ENCODE data around the gene KCNQ1. TPM values are rescaled to one million over a fixed set of nuclear protein-coding genes. Genes with fewer than 3 reads are reported as not detected.

KCNQ1 gene
- total RNA-seq, 2 donors from 2014 or later, result 38.9 to 46.1 TPM

GRCh38 chr11:2725368-2726300 lies 280.8 kb downstream of the KCNQ1 start:
- intact Hi-C loops (cut with DNase I), result no loop called here
- ATAC-seq, result peak; percentile 20
- Histone ChIP-seq H3K4me3 (no peak overlapping the region), H3K4me1 (peaks cover 56% of the 10 kb centered on the region), H3K9me3 (no peaks in the 10 kb centered on the region), H3K27ac (peak overlapping the region in 3 of 4 donors; percentile 80 to 87 (median 87)), H3K27me3 (no peaks in the 10 kb centered on the region), H3K36me3 (replicated peaks in 1 of 2; ENCODE audit: insufficient read depth in 1 of 2, low read depth in 2 of 2) (no peaks in the 10 kb centered on the region)
- TF ChIP-seq CTCF (IDR thresholded peaks at IDR 0.05) (no peak), POLR2A (IDR thresholded peaks at IDR 0.05) (no peak)
- 69 to 73% methylated on average over 17 to 26 of the region's 27 CpGs for WGBS, 2 donors
- DNase-seq, result peak in 2 of 4 donors; percentile 42 to 50

GRCh38 chr11:2726964-2727363 lies 282.2 kb downstream of the KCNQ1 start:
- Histone ChIP-seq H3K4me3 (no peak overlapping the region), H3K27me3 (no peaks in the 10 kb centered on the region), H3K4me1 (peaks cover 67% of the 10 kb centered on the region), H3K36me3 (replicated peaks in 1 of 2; ENCODE audit: insufficient read depth in 1 of 2, low read depth in 2 of 2) (no peaks in the 10 kb centered on the region), H3K27ac (peak overlapping the region; percentile 39 to 87 (median 84)), H3K9me3 (no peaks in the 10 kb centered on the region)
- DNase-seq, result no peak
- intact Hi-C loops (cut with DNase I), result no loop called here
- WGBS, 2 donors, result 80 to 89% methylated on average over 1 to 4 of the region's 4 CpGs
- no peak for TF ChIP-seq POLR2A (IDR thresholded peaks at IDR 0.05)
- no peak for TF ChIP-seq CTCF (IDR thresholded peaks at IDR 0.05)
- ATAC-seq, result no peak

DNA sequence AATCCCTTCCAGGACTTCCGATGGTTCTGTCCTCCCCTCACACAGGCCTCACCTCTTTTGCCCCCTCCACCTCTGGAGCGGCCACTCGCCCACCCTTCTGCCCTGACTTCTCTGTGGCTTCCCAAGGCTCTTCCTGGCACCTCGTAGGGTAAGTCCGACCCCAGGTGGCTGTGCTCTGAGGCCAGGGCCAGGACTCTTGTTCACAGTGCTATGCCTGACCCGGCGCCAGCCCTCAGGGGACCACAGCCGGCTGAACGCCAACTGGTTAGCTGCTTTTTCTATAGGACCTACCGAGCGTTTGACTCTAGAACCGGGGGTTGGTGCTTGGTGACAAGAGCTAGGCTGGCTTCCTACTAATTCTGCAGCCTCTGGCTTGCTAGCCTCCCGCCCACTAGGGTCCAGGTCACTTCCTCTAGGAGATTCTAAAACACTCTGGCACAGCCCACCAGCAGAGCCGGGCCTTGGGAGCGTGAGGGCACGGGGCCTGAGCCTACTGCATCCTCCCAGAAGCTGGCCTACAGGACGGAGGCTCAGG lies 283.4 kb downstream of the KCNQ1 start:
- H3K36me3 ChIP-seq (replicated peaks in 1 of 2; ENCODE audit: insufficient read depth in 1 of 2, low read depth in 2 of 2), result no peaks in the 10 kb centered on the region
- ATAC-seq (peak; percentile 8), DNase-seq (peak in 1 of 4 donors; percentile 17)
- no peak for TF ChIP-seq POLR2A (IDR thresholded peaks at IDR 0.05)
- TF ChIP-seq CTCF (IDR thresholded peaks at IDR 0.05), result no peak
- H3K27ac ChIP-seq, result peak overlapping the region; percentile 54 to 87 (median 84)
- 48 to 62% methylated on average over 11 to 17 of the region's 17 CpGs for WGBS, 2 donors
- no peak overlapping the region for H3K4me3 ChIP-seq
- no peaks in the 10 kb centered on the region for H3K27me3 ChIP-seq
- H3K4me1 ChIP-seq, result peaks cover 67% of the 10 kb centered on the region
- no peaks in the 10 kb centered on the region for H3K9me3 ChIP-seq
- intact Hi-C loops (cut with DNase I), result no loop called here

DNA sequence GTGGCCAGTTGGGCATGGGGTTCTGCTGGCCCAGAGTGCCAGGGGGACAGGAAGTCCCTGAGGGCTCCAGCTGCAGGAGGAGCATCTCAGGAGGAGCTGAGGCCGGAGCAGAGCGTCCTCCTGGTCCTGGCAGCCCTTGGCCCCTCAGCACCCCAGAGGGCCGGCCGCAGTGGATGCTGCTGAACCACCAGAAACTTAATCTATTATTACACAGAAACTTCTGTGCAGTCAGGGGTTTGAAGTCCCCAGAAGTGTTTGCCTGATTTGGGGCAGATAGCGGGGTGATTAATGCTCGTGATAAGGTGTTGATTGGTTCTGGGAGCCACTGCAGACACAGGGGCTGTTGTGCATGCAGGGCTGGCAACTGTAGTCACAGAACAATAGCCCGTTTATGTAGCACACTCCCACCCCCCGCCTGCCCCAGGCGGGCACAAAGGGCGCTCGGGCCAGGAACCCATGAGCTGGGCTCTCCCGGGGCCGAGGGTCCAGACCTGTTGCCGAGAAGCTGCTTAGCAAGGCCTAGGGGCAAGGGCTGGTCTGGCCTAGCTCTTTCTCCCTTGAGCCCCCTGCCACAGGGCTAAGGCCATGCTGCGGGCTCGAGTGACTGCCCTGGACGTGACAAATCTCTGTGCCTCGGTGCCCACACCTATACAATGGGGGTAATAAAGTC lies 284.0 kb downstream of the KCNQ1 start:
- Histone ChIP-seq H3K27ac (peak overlapping the region; percentile 58 to 87 (median 84)), H3K27me3 (no peaks in the 10 kb centered on the region), H3K4me3 (no peak overlapping the region), H3K36me3 (replicated peaks in 1 of 2; ENCODE audit: insufficient read depth in 1 of 2, low read depth in 2 of 2) (no peaks in the 10 kb centered on the region), H3K4me1 (peaks cover 67% of the 10 kb centered on the region), H3K9me3 (no peaks in the 10 kb centered on the region)
- intact Hi-C loops (cut with DNase I), result no loop called here
- TF ChIP-seq CTCF (IDR thresholded peaks at IDR 0.05) (no peak), POLR2A (IDR thresholded peaks at IDR 0.05) (peak in 2 of 3 donors; percentile 20 to 29)
- peak; percentile 55 to 75 (median 68) for DNase-seq
- peak; percentile 73 for ATAC-seq
- WGBS, 2 donors, result 60 to 63% methylated on average over 4 to 18 of the region's 18 CpGs

Measured in body of pancreas (tissue), 4 donors.